ENCODE data around the gene NDUFA6.

Gene NDUFA6

GRCh38 chr22:42070517-42071422 is 19.8 kb downstream of the NDUFA6 start, which contains the start of gene NAGA:
Gene NAGA (minus strand): TSS chr22:42070812. CDS start chr22:42070297, 515 bp downstream.
- peak within 1 kb of the TSS; percentile 80 to 83 for H3K27ac ChIP-seq
- H3K4me3 ChIP-seq, result peak within 1 kb of the TSS; percentile 70
- TF ChIP-seq CTCF (IDR thresholded peaks at IDR 0.05), result no peak
- peak; percentile 97 for DNase-seq (ENCODE audit: low spot score)

GRCh38 chr22:42069801-42070516 is 20.6 kb downstream of the NDUFA6 start:
- no peak for TF ChIP-seq CTCF (IDR thresholded peaks at IDR 0.05)
- DNase-seq (ENCODE audit: low spot score), result no peak
- Histone ChIP-seq H3K4me3 (peak overlapping the region; percentile 70), H3K27ac (peak overlapping the region; percentile 80 to 83)

GRCh38 chr22:42068291-42068690 is 22.3 kb downstream of the NDUFA6 start:
- no peak for DNase-seq (ENCODE audit: low spot score)
- H3K27ac ChIP-seq, result no peak overlapping the region
- H3K4me3 ChIP-seq, result no peak overlapping the region
- TF ChIP-seq CTCF (IDR thresholded peaks at IDR 0.05), result no peak

- TF ChIP-seq CTCF (IDR thresholded peaks at IDR 0.05), result no peak
- no peak for DNase-seq (ENCODE audit: low spot score)
Observed at GRCh38 chr22:42067671-42068251, 22.8 kb downstream of the NDUFA6 start.

GRCh38 chr22:42066937-42067336 is 23.6 kb downstream of the NDUFA6 start:
- DNase-seq (ENCODE audit: low spot score), result no peak
- Histone ChIP-seq H3K4me3 (no peak overlapping the region), H3K27ac (no peak overlapping the region)
- TF ChIP-seq CTCF (IDR thresholded peaks at IDR 0.05), result no peak

More at GRCh38 chr22:42067671-42068251, 22.8 kb downstream of the NDUFA6 start:
- Histone ChIP-seq H3K4me3 (no peak overlapping the region), H3K27ac (no peak overlapping the region)

- Histone ChIP-seq H3K4me3 (no peak overlapping the region), H3K27ac (no peak overlapping the region)
- DNase-seq (ENCODE audit: low spot score), result no peak
- no peak for TF ChIP-seq CTCF (IDR thresholded peaks at IDR 0.05)
Observed at GRCh38 chr22:42066126-42066761, 24.3 kb downstream of the NDUFA6 start.

Measured in coronary artery (tissue), 2 donors.